Parietal lobe (tissue), 1 donor: ENCODE results near the gene MRPS9. TPM values are rescaled to one million over a fixed set of nuclear protein-coding genes. Genes with fewer than 3 reads are reported as not detected.

Experiments
- total RNA-seq: library from RNA; depleted of rRNA; stranded (reverse); fragments of >200 nt; gene quantifications from one replicate; pipeline ENCODE4 v1.2.3, GENCODE V29; 2014

MRPS9 gene
- 13.8 TPM for total RNA-seq

DNA sequence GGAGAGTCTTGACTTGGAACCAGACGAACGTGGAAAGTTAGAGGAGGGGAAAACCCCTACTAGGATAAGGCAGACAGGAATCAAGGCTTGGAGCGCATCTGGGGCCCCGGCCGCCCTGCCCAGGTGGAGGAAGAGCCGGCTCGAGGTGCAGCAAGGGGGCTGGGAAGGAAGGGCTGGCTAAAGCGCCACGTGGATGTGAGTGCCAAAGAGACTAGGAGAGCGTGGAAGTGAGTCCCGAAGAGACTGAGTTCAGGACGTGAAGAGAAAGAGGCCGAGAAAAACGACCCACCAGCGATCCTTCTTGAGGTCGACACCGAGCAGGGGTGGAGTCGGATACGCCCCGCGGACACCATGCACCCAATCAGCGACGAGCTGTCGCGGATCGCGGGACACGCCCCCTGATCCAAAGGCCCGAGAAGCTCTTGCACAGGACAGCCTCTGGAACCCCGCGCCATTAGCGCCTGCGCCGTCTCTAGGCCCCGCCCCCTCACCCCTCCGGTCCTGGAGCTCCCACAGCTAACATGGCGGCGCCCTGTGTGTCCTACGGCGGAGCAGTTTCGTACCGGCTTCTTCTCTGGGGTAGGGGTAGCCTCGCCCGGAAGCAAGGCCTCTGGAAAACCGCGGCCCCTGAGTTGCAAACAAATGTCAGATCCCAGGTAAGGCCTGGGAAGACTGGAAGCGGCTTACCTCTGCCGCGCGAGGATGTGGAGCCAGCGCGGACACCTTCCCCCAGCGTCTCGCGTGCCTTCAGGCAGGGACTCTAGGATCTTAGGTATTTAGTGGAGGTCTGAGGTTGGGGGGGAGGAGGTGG, at the start of gene MRPS9:
MRPS9 (plus strand) TSS at position 498 of the 811 bp plus-strand sequence; CDS start at position 522, 24 bp downstream.

Other genes starting within 250 kb of the MRPS9 start
- gene POU3F3, start 184.0 kb upstream of the MRPS9 start, total RNA-seq = 256 TPM
- 0.94 TPM for gene GPR45, start 203.7 kb downstream of the MRPS9 start, total RNA-seq